Epithelial cell of proximal tubule (primary cell): ENCODE measurements around the gene MAX. TPM values are rescaled to one million over a fixed set of nuclear protein-coding genes. Genes with fewer than 3 reads are reported as not detected.
A peak's percentile ranks its signal among the peaks of the same experiment; 100 is the strongest.

Experiments used
- DNase-seq: peaks from one replicate; pipeline ENCODE4 v3.0.0-alpha.2; 2011; ENCODE audit warnings: low read depth
- H3K4me3 ChIP-seq: 2 replicates; pipeline ENCODE4 v1.5.1; 2011; ENCODE audit warnings: low read depth, mild to moderate bottlenecking, low read length
- total RNA-seq: library from RNA; depleted of rRNA; stranded (reverse); fragments of >200 nt; gene quantifications from 2 replicates; pipeline ENCODE4 v1.2.3, GENCODE V29; 2015
- TF ChIP-seq, protein P1 (sequence below): conservative IDR thresholded peaks from 2 replicates; pipeline ENCODE4 v1.5.1; 2012; ENCODE audit warnings: low read depth, mild to moderate bottlenecking, low read length

Gene MAX
- total RNA-seq, 1 donor from 2014 or later = 27.4 TPM

DNA sequence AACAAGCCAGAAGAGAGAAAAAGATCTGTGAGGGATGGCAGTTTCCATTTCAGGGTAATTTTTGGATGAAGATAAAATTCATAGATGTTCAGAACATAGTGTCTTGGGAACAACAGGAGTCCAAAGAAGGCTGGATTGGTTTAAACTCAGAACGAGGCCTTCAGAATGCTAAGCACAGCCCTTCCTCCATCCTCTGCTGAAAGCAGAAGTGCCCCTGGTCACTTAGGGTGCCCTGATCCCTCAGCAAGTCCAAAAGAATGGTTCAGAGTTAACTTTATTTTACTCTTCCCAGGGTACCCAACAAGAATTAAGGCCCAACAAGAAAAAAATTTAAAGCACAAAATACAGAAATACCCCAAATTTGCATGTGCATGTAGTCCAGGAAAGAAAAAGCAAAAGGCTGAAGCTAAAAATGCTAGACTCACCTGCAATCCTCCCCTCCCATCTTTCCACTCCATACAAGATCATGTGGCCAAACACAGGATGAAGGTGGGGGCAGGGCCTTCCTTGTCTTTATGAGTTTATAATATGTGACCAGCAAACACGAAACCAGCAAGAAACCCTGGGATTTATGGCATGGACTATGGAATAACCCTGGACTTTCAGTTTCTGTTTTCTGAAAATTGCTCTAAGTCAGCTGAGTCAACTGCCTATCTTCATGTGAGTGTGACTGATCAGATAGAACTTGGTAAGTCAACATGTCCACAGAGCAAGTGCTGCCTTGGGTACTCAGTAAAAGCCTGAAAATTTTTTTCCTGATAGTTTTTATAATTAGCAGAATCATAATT lies 21.2 kb downstream of the MAX start:
- DNase-seq = peak; percentile 32

DNA sequence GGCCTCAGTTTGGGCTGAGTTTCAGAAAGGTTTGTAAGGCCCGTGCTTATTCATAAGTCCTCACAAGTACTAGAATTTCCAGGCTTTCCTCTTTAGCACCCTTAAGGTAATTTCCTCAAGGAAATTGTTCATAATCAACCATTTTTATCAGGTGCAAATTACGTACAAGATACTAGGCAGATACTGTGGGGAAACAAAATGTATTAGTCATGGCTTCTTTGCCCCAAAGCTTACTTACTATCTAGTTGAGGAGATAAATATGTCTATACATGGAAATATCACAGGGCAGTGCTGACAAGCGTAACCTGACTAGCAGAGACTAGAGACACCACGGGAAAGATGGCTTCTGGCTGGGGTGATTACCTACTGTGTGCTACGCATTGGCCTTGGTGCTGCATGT lies 22.5 kb downstream of the MAX start:
- TF ChIP-seq, protein P1, sequence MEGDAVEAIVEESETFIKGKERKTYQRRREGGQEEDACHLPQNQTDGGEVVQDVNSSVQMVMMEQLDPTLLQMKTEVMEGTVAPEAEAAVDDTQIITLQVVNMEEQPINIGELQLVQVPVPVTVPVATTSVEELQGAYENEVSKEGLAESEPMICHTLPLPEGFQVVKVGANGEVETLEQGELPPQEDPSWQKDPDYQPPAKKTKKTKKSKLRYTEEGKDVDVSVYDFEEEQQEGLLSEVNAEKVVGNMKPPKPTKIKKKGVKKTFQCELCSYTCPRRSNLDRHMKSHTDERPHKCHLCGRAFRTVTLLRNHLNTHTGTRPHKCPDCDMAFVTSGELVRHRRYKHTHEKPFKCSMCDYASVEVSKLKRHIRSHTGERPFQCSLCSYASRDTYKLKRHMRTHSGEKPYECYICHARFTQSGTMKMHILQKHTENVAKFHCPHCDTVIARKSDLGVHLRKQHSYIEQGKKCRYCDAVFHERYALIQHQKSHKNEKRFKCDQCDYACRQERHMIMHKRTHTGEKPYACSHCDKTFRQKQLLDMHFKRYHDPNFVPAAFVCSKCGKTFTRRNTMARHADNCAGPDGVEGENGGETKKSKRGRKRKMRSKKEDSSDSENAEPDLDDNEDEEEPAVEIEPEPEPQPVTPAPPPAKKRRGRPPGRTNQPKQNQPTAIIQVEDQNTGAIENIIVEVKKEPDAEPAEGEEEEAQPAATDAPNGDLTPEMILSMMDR = no peak
- no peak for DNase-seq
- no peak overlapping the region for H3K4me3 ChIP-seq

More for the DNA sequence above, 21.2 kb downstream of the MAX start:
- TF ChIP-seq, protein P1 = no peak
- peak overlapping the region; percentile 9 for H3K4me3 ChIP-seq

DNA sequence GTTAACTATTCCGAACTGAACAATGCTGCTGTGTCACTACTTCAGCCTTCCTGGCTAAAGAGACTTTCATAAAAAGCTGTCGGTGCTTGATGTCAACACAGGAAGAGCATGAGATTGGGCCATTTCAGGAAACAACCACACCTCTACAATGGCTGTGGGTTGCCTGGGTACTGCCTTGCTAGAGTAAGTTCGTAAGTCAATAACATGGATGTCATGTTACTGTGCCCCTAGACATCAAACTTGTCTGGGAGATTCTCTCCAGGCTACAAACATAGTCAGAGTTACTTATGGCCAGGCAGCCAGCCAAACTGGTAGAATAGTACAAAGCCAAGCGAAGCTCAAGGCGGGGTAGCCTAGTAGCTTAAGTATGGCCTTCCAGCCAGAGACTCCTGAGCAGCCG lies 23.1 kb downstream of the MAX start:
- TF ChIP-seq, protein P1 = no peak
- DNase-seq = no peak

DNA sequence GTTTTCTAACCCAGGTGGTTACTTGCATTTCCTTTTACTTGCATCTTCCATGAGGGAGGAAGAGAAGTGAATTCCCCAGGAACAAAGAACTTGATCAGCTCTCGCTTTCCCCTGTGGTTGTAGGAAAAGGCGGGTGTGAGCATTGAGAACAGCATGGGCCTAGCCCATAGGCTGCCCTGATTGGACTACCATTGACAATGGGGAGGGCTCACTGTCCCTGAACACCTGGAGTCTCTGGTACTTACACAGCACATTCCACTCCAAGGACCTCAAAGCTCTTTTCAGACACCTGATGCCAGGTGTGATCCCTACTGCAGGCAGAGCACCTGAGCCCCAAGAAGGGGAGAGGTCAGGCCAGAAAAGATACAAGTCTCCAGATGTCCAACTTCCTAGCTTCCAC lies 25.0 kb downstream of the MAX start:
- TF ChIP-seq, protein P1 = no peak
- no peak for DNase-seq
- H3K4me3 ChIP-seq = no peak overlapping the region

More for the DNA sequence above, 23.1 kb downstream of the MAX start:
- no peak overlapping the region for H3K4me3 ChIP-seq

DNA sequence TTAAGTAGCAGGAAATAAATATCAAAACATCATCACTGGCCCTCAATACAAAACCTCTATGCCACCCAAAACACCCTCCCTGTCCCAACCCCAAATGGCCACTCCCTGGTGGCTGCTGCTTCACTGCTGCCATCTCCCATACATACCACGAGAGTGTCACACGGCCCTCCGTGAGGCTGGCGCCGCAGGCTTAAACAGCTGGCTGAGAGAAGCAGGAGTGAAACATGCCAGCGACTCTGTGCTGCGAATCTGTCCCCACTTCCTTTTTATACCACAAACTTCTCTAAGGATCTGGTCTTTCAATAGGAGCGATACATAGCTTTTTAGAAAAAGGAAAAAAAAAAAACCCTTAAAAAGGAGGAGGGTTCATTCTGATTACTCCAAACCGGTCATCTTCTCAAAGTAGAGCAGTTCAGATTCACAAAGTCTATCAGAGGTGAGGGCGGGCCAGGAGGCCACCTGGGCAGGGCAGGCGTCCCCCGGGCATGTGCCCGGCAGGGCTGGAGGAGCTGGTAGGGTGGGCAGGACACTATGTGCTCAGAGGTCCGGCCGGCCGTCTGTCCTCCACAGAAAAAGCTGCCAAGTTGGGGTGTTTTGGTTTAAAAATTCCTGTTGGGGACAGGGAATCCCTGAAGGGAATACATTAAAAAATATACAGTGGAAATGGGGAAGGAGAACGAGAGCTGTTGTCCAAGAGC lies 26.5 kb downstream of the MAX start:
- TF ChIP-seq, protein P1 = no peak
- DNase-seq = no peak
- no peak overlapping the region for H3K4me3 ChIP-seq

DNA sequence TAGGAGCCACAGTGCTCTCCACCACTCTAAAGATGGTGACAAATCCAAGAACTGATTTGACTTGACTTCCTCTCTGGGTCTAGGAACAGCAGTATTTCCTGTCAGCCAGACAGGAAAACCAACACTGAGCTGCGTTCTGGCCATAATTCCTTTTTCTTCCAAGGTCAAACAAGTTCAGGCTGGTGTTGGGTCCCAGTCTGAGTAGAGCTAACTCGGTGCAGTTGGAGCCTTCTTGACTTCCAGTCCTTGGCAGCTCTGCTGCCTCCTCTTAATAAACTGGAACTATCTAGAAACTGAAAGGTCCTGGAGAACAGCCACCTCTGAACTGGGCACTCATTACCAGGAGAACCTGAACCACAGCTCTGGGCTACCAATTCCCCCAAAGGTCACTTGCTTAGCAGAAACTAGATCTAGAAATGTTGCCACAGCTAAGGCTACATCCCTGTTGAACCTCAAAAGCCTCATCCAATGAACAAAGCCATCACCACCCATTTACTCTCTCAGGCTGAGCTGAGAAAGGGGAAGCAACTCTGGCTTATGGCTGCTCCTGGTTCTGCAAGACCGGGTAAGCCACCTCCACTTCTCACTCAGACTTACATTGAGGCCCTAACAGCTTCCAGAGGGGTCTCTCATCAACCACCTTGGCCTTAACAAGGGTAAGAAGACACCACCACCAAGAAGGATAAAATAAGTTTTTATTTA lies 27.7 kb downstream of the MAX start:
- H3K4me3 ChIP-seq = no peak overlapping the region
- TF ChIP-seq, protein P1 = no peak

More for the DNA sequence above, 27.7 kb downstream of the MAX start:
- DNase-seq = no peak
